PC-9 (cell line): ENCODE data around the gene ACAT2. TPM values are rescaled to one million over a fixed set of nuclear protein-coding genes. Genes with fewer than 3 reads are reported as not detected.

Experiments
- BruUV-seq: library from RNA; stranded (reverse); fragments of 400-500 nt; replicated peaks from 2 replicates; lab custom pipeline; 2021; lab: Mats Ljungman, UMichigan
- CTCF ChIA-PET: fragments of 300-600 bp; sonication (Branson Sonifier 250); formaldehyde crosslinking; loops from one replicate; lab custom pipeline; 2022; ENCODE audit warnings: antibody characterized with exemption; lab: Charles Lee
- POLR2A ChIA-PET: fragments of 300-600 bp; sonication (Branson Sonifier 250); formaldehyde crosslinking; loops from one replicate; lab custom pipeline; 2022; ENCODE audit warnings: antibody characterized with exemption; ENCODE audit not compliant: unreplicated experiment; lab: Charles Lee
- DNase-seq, 2 experiments: peaks; one replicate each; pipeline versions ENCODE4 v3.0.0 to v3.0.0-alpha.2; 2015 to 2022; ENCODE audit warnings: mixed read lengths in 1 of 2
- H2AFZ ChIP-seq: fragments of 200-600 bp; sonication (generic); 2 replicates; pipeline ENCODE4 v1.8.1; 2017; ENCODE audit warnings: antibody characterized with exemption
- H3F3A ChIP-seq: fragments of 200-600 bp; sonication (generic); 2 replicates; pipeline ENCODE4 v1.8.1; 2017; ENCODE audit warnings: antibody characterized with exemption, mild to moderate bottlenecking, low read depth; ENCODE audit not compliant: insufficient read depth
- H3K27ac ChIP-seq: fragments of 200-600 bp; sonication (generic); 2 replicates; pipeline ENCODE4 v1.6.1; 2016; ENCODE audit warnings: mixed run types
- H3K27me3 ChIP-seq: fragments of 200-600 bp; sonication (generic); 2 replicates; pipeline ENCODE4 v1.6.1; 2016; ENCODE audit warnings: low read depth, mixed run types; ENCODE audit not compliant: insufficient read depth
- H3K36me3 ChIP-seq: fragments of 200-600 bp; sonication (generic); 2 replicates; pipeline ENCODE4 v1.6.1; 2016; ENCODE audit warnings: low read depth, mixed run types
- H3K4me1 ChIP-seq: fragments of 200-600 bp; sonication (generic); replicated peaks from 2 replicates; pipeline ENCODE4 v1.6.1; 2016; ENCODE audit warnings: mixed run types; ENCODE audit not compliant: insufficient read depth
- H3K4me2 ChIP-seq: fragments of 200-600 bp; sonication (generic); 2 replicates; pipeline ENCODE4 v1.6.1; 2017; ENCODE audit warnings: mixed run types
- H3K4me3 ChIP-seq: fragments of 200-600 bp; sonication (generic); 2 replicates; pipeline ENCODE4 v1.6.1; 2016; ENCODE audit warnings: mixed run types
- H3K79me2 ChIP-seq: fragments of 200-600 bp; sonication (generic); 2 replicates; pipeline ENCODE4 v1.6.1; 2017; ENCODE audit warnings: low read depth, mixed run types
- H3K9me2 ChIP-seq: fragments of 200-600 bp; sonication (generic); 2 replicates; pipeline ENCODE4 v1.8.1; 2017; ENCODE audit warnings: mild to moderate bottlenecking; ENCODE audit not compliant: insufficient read depth
- H3K9me3 ChIP-seq: fragments of 200-600 bp; sonication (generic); 2 replicates; pipeline ENCODE4 v1.8.1; 2016; ENCODE audit warnings: low read depth; ENCODE audit not compliant: insufficient read depth
- H4K20me1 ChIP-seq: fragments of 200-600 bp; sonication (generic); 2 replicates; pipeline ENCODE4 v1.8.1; 2017; ENCODE audit not compliant: insufficient read depth
- EZH2 ChIP-seq: fragments of 200-600 bp; sonication (generic); IDR thresholded peaks from 2 replicates; pipeline ENCODE4 v1.8.0; 2017; ENCODE audit warnings: antibody characterized with exemption, low read depth
- intact Hi-C: fragments of 100-400 bp; cut with micrococcal nuclease; formaldehyde crosslinking; loops from one replicate; pipeline ENCODE4 v1.10.0; 2022; ENCODE audit not compliant: unreplicated experiment
- total RNA-seq: library from RNA; stranded (reverse); gene quantifications from 2 replicates; pipeline ENCODE4 v1.2.3, GENCODE V29; 2021
- TF ChIP-seq, protein P1 (sequence below): fragments of 200-600 bp; sonication (generic); conservative IDR thresholded peaks from 2 replicates; pipeline ENCODE4 v1.6.1; 2017; ENCODE audit warnings: mixed run types, antibody characterized with exemption, mild to moderate bottlenecking, moderate library complexity

The ACAT2 gene
- total RNA-seq, 1 experiment from 2014 or later: 71.0 TPM

GRCh38 chr6:159807150-159807858 is 45.5 kb downstream of the ACAT2 start:
- no peaks in the 10 kb centered on the region for H3K9me2 ChIP-seq
- H3F3A ChIP-seq: peaks cover 10% of the 10 kb centered on the region
- H3K9me3 ChIP-seq: no peaks in the 10 kb centered on the region
- intact Hi-C loops: no loop called here
- peaks cover 10% of the 10 kb centered on the region for H3K4me1 ChIP-seq
- no peak overlapping the region for H2AFZ ChIP-seq
- H3K4me3 ChIP-seq: no peak overlapping the region
- H3K27me3 ChIP-seq: no peaks in the 10 kb centered on the region
- H3K79me2 ChIP-seq: no peaks in the 10 kb centered on the region
- no TSS peak for BruUV-seq
- ChIA-PET POLR2A (interaction anchor here (0.7 to 0.9 kb wide), 2 partner anchors 14 to 17 kb away, joined by 6 to 10 read pairs; partner anchors contain the start of gene MRPL18), CTCF (interaction anchor here (0.6 to 0.8 kb wide), 2 partner anchors 17 to 81 kb away, joined by 3 to 4 read pairs; partner anchors contain the start of gene MRPL18)
- TF ChIP-seq, protein P1, sequence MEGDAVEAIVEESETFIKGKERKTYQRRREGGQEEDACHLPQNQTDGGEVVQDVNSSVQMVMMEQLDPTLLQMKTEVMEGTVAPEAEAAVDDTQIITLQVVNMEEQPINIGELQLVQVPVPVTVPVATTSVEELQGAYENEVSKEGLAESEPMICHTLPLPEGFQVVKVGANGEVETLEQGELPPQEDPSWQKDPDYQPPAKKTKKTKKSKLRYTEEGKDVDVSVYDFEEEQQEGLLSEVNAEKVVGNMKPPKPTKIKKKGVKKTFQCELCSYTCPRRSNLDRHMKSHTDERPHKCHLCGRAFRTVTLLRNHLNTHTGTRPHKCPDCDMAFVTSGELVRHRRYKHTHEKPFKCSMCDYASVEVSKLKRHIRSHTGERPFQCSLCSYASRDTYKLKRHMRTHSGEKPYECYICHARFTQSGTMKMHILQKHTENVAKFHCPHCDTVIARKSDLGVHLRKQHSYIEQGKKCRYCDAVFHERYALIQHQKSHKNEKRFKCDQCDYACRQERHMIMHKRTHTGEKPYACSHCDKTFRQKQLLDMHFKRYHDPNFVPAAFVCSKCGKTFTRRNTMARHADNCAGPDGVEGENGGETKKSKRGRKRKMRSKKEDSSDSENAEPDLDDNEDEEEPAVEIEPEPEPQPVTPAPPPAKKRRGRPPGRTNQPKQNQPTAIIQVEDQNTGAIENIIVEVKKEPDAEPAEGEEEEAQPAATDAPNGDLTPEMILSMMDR: no peak
- no peak for TF ChIP-seq EZH2
- peak; percentile 18 to 85 for DNase-seq
- no peaks in the 10 kb centered on the region for H4K20me1 ChIP-seq
- H3K4me2 ChIP-seq: peak overlapping the region; percentile 18
- H3K36me3 ChIP-seq: no peaks in the 10 kb centered on the region
- H3K27ac ChIP-seq: peak overlapping the region; percentile 46

DNA sequence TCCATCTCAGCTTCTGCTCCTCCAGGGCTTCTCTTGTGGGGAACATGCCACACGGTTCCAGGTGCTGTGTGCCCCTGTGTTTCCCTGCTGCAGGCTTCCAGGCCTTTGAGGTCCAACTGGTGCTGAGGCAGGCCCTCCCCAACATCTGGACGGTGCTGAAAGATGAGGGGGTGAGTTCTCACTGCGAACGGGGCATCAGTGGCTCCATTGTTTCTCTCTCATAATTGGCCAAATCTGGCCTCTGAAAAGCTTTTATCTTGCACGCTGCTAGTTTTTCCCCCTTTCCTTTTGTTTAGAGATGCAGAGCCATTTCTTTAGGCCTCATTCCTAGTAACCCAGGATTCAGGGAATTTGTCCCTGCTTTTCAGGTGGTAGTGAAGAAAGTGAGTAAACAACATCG is 46.8 kb downstream of the ACAT2 start:
- no TSS peak for BruUV-seq
- Histone ChIP-seq H3K4me1 (peaks cover 10% of the 10 kb centered on the region), H3K79me2 (no peaks in the 10 kb centered on the region), H3K4me2 (no peak overlapping the region), H3K9me3 (no peaks in the 10 kb centered on the region), H3F3A (peaks cover 10% of the 10 kb centered on the region), H3K36me3 (no peaks in the 10 kb centered on the region), H3K27me3 (no peaks in the 10 kb centered on the region), H3K4me3 (no peak overlapping the region), H3K27ac (no peak overlapping the region), H2AFZ (no peak overlapping the region), H3K9me2 (no peaks in the 10 kb centered on the region), H4K20me1 (no peaks in the 10 kb centered on the region)
- ChIA-PET CTCF (no interaction called here), POLR2A (no interaction called here)
- TF ChIP-seq, protein P1: no peak
- TF ChIP-seq EZH2: no peak
- intact Hi-C loops: no loop called here
- no peak for DNase-seq

GRCh38 chr6:159809149-159809548 is 47.3 kb downstream of the ACAT2 start:
- ChIA-PET CTCF (no interaction called here), POLR2A (no interaction called here)
- TF ChIP-seq, protein P1: no peak
- Histone ChIP-seq H3K4me1 (peaks cover 10% of the 10 kb centered on the region), H3K9me3 (no peaks in the 10 kb centered on the region), H3K27ac (no peak overlapping the region), H3K79me2 (no peaks in the 10 kb centered on the region), H3K9me2 (no peaks in the 10 kb centered on the region), H3K4me2 (no peak overlapping the region), H3F3A (peaks cover 10% of the 10 kb centered on the region), H4K20me1 (no peaks in the 10 kb centered on the region), H3K4me3 (no peak overlapping the region), H3K36me3 (no peaks in the 10 kb centered on the region), H3K27me3 (no peaks in the 10 kb centered on the region), H2AFZ (no peak overlapping the region)
- DNase-seq: no peak
- BruUV-seq: no TSS peak
- intact Hi-C loops: no loop called here
